Occipital lobe (tissue), 2 donors: ENCODE data around the gene LIMCH1. TPM values are rescaled to one million over a fixed set of nuclear protein-coding genes. Genes with fewer than 3 reads are reported as not detected.
A peak's percentile ranks its signal among the peaks of the same experiment; 100 is the strongest.
"Not testable (repeated sequence)": the region's sequence is repeated elsewhere in the genome, so short reads cannot be mapped to it uniquely, and the experiment has no call there.

Experiments
- DNase-seq: peaks from one replicate; lab custom pipeline; 2025; lab: John Stamatoyannopoulos, UW
- total RNA-seq: library from RNA; depleted of rRNA; stranded (reverse); fragments of >200 nt; gene quantifications from one replicate; pipeline ENCODE4 v1.2.3, GENCODE V29; 2014

The LIMCH1 gene
- total RNA-seq, result 175 TPM

GRCh38 chr4:41538017-41538733 lies at the start of gene LIMCH1:
Gene LIMCH1 (plus strand): TSS chr4:41538157. CDS start chr4:41605996, 67,839 bp downstream.
- DNase-seq, result no peak

GRCh38 chr4:41491081-41491576 lies 46.8 kb upstream of the LIMCH1 start:
- not testable (repeated sequence) for DNase-seq

GRCh38 chr4:41496977-41497376 lies 41.0 kb upstream of the LIMCH1 start:
- DNase-seq, result no peak

GRCh38 chr4:41498177-41498576 lies 39.8 kb upstream of the LIMCH1 start:
- no peak for DNase-seq

- no peak for DNase-seq
Observed at GRCh38 chr4:41504167-41504818, 33.7 kb upstream of the LIMCH1 start.

GRCh38 chr4:41505161-41505661 lies 32.7 kb upstream of the LIMCH1 start:
- DNase-seq, result peak; percentile 9

GRCh38 chr4:41506130-41506529 lies 31.8 kb upstream of the LIMCH1 start:
- no peak for DNase-seq

- DNase-seq, result no peak
Observed at GRCh38 chr4:41507291-41507947, 30.5 kb upstream of the LIMCH1 start.

- DNase-seq, result no peak
Observed at GRCh38 chr4:41509451-41509866, 28.5 kb upstream of the LIMCH1 start.

- DNase-seq, result no peak
Observed at GRCh38 chr4:41510179-41510578, 27.8 kb upstream of the LIMCH1 start.

GRCh38 chr4:41512136-41512535 lies 25.8 kb upstream of the LIMCH1 start:
- no peak for DNase-seq

- no peak for DNase-seq
Observed at GRCh38 chr4:41512596-41512995, 25.4 kb upstream of the LIMCH1 start.

- no peak for DNase-seq
Observed at GRCh38 chr4:41514169-41514568, 23.8 kb upstream of the LIMCH1 start.

GRCh38 chr4:41514766-41515481 lies 23.0 kb upstream of the LIMCH1 start:
- no peak for DNase-seq

- no peak for DNase-seq
Observed at GRCh38 chr4:41517121-41517520, 20.8 kb upstream of the LIMCH1 start.

GRCh38 chr4:41517747-41518146 lies 20.2 kb upstream of the LIMCH1 start:
- DNase-seq, result no peak

GRCh38 chr4:41524425-41524824 lies 13.5 kb upstream of the LIMCH1 start:
- DNase-seq, result no peak

GRCh38 chr4:41525129-41525528 lies 12.8 kb upstream of the LIMCH1 start:
- no peak for DNase-seq

GRCh38 chr4:41526628-41527027 lies 11.3 kb upstream of the LIMCH1 start:
- no peak for DNase-seq

- no peak for DNase-seq
Observed at GRCh38 chr4:41528512-41529205, 9.3 kb upstream of the LIMCH1 start.

- DNase-seq, result no peak
Observed at GRCh38 chr4:41530741-41531140, 7.2 kb upstream of the LIMCH1 start.
